ENCODE measurements around the gene ARHGAP12.
A peak's percentile ranks its signal among the peaks of the same experiment; 100 is the strongest.

Gene ARHGAP12

DNA sequence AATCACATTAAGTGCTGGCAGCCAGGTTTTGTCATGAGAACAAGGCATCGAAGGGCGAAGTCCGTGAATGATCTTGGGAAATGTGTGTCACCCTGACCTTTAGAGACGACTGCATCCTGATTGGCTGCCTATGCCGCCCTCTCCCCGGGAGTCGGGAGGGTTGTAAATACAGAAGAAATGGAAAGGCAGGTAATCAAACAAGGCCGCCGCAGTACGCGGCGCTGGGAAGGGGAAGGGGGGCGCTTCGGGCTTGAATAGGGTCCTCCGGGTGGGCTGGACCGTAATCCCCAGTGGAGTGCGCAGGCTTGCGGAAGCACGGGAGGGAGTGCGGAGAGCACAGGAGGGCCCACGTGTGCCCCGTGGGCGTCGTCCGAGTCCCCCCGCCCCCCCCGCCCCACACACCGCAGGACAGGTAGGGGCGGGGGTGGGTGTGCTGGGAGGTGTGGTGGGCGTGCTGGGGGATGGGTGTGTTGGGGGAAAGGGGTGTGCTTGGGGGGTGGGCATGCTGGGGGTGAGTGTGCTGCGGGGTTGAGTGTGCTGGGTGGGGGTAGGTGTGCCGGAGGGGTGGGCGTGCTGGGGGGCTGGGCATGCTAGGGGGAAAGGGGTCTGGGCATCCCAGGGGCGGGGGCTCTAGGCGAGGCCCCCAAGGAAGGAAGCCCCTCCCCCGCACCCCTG is 169.4 kb downstream of the ARHGAP12 start:
- Histone ChIP-seq H3K27me3 (replicated peaks) (no peaks in the 10 kb centered on the region), H3K27ac (peak overlapping the region; percentile 49), H3K36me3 (replicated peaks) (no peaks in the 10 kb centered on the region), H3K4me3 (ENCODE audit: low read depth, low read length) (peak overlapping the region; percentile 68)
- in situ Hi-C loops (cut with HindIII; ENCODE audit: low pct_ligation_motif_present, low sequenced_read_pairs): no loop called here
- no peak for DNase-seq
- TF ChIP-seq CTCF (IDR thresholded peaks at IDR 0.05; ENCODE audit: low read depth, low read length, missing control alignments): no peak

DNA sequence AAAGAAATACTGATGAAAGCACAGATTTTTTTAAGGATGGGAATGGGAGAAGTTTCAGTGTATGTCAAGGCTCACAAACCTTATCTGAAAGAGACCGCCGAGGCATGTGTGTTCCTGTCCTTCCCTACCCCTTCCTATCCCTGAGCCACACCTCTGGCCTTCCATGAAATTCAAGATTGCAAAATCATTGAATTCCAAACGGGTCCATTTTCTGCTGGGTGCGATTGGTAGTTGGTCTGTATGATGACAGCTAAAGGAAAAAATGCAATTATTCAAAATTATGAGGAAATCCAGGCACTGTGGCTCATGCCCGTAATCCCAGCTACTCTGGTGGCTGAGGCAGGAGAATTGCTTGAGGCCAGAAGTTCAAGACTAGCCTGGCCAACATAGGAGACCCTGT is 170.1 kb downstream of the ARHGAP12 start:
- no peak for TF ChIP-seq CTCF (IDR thresholded peaks at IDR 0.05; ENCODE audit: low read depth, low read length, missing control alignments)
- no peaks in the 10 kb centered on the region for H3K27me3 ChIP-seq (replicated peaks)
- no peak overlapping the region for H3K4me3 ChIP-seq (ENCODE audit: low read depth, low read length)
- in situ Hi-C loops (cut with HindIII; ENCODE audit: low pct_ligation_motif_present, low sequenced_read_pairs): no loop called here
- DNase-seq: no peak
- H3K27ac ChIP-seq: no peak overlapping the region
- no peaks in the 10 kb centered on the region for H3K36me3 ChIP-seq (replicated peaks)

DNA sequence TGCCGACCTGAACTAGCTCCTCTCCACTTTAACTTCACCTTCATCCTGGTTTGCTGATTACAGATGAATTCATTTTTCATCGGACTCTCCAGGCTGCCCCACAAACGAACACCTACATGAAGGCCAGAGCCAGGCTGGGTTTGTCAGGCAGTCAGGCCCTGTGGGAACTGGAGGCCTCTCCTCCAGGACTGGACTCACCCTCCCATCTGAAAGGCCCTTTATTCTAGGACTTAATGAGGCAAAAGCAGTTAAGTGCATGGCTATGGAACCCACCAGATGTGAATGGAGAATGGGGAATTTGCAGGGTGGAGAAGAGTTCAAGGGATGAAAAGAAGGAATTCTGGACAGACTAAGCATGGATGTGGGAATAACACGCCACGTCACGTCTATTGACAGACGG is 170.8 kb downstream of the ARHGAP12 start:
- H3K27ac ChIP-seq: no peak overlapping the region
- no peak for DNase-seq
- no peak overlapping the region for H3K4me3 ChIP-seq (ENCODE audit: low read depth, low read length)
- no peaks in the 10 kb centered on the region for H3K36me3 ChIP-seq (replicated peaks)
- TF ChIP-seq CTCF (IDR thresholded peaks at IDR 0.05; ENCODE audit: low read depth, low read length, missing control alignments): no peak
- in situ Hi-C loops (cut with HindIII; ENCODE audit: low pct_ligation_motif_present, low sequenced_read_pairs): no loop called here
- H3K27me3 ChIP-seq (replicated peaks): no peaks in the 10 kb centered on the region

DNA sequence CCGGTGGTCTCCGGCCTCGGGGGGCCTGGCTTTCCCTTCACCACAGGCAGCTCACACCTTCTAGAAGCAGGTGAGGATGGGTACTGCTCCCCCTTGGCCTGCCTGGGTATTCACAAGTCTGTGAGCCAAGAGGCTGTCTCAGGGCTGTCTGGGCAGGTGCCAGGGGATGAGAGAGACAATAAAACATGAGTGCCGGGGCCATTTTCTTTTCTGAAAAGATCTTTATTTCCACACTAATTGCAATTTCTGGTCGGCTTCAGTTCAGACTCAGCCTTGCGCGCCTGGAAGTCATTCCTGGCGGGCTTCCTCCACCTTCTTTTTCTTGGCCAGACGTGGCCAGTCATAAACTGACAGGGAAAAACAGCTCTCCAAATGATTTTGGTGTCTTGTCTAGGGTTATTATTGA is 171.2 kb downstream of the ARHGAP12 start:
- no peak for DNase-seq
- in situ Hi-C loops (cut with HindIII; ENCODE audit: low pct_ligation_motif_present, low sequenced_read_pairs): no loop called here
- Histone ChIP-seq H3K4me3 (ENCODE audit: low read depth, low read length) (no peak overlapping the region), H3K27me3 (replicated peaks) (no peaks in the 10 kb centered on the region), H3K36me3 (replicated peaks) (no peaks in the 10 kb centered on the region), H3K27ac (no peak overlapping the region)
- TF ChIP-seq CTCF (IDR thresholded peaks at IDR 0.05; ENCODE audit: low read depth, low read length, missing control alignments): no peak

GRCh38 chr10:31756729-31757110 is 171.9 kb downstream of the ARHGAP12 start:
- Histone ChIP-seq H3K36me3 (replicated peaks) (no peaks in the 10 kb centered on the region), H3K4me3 (ENCODE audit: low read depth, low read length) (no peak overlapping the region), H3K27me3 (replicated peaks) (no peaks in the 10 kb centered on the region), H3K27ac (no peak overlapping the region)
- in situ Hi-C loops (cut with HindIII; ENCODE audit: low pct_ligation_motif_present, low sequenced_read_pairs): no loop called here
- no peak for DNase-seq
- TF ChIP-seq CTCF (IDR thresholded peaks at IDR 0.05; ENCODE audit: low read depth, low read length, missing control alignments): no peak

DNA sequence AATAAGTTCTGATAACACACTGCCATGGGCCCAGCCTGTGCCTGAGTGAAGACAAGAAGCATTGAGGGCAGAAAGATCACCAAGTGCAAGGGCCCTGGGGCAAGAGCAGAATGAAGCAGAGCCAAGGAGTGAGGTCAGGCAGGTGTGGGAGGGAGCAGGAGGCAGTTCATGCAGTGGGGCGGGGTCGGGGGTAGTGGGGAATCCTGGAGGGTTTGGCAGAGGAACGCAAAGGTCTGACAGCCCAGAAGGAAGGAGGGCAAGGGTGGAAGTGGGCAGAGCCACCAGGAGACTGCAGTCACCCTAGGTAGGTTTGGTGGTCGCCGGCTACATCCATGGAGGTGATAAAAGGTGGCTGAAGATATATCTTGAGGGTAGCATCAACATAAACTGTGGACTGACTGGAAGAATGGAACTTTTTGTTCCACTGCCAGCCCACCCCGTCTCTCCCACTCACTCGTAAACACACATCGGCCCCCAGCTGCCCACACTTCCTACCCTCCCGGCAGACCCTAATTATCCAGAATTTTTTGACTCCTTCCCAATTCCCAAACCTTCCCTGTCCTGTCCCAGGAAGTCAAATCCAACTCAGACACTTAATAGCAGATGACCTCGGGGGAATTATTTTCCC is 172.4 kb downstream of the ARHGAP12 start:
- Histone ChIP-seq H3K27ac (no peak overlapping the region), H3K4me3 (ENCODE audit: low read depth, low read length) (no peak overlapping the region), H3K27me3 (replicated peaks) (no peaks in the 10 kb centered on the region), H3K36me3 (replicated peaks) (no peaks in the 10 kb centered on the region)
- DNase-seq: no peak
- in situ Hi-C loops (cut with HindIII; ENCODE audit: low pct_ligation_motif_present, low sequenced_read_pairs): no loop called here
- no peak for TF ChIP-seq CTCF (IDR thresholded peaks at IDR 0.05; ENCODE audit: low read depth, low read length, missing control alignments)

Data from brain microvascular endothelial cell (primary cell).